Activated naive CD4-positive, alpha-beta T cell treated with anti-CD3 and anti-CD28 coated beads, Interleukin-2, amount 10 ng/mL, durations not matched to agents 7 days and 5 days (primary cell): ENCODE data around the gene TPM2.

ENCODE experiments used
- CTCF ChIA-PET: fragments of 350-600 bp; sonication (Branson Sonifier 250); formaldehyde crosslinking; loops from one replicate; lab custom pipeline; 2021; ENCODE audit warnings: antibody characterized with exemption; lab: Charles Lee
- DNase-seq: peaks from one replicate; pipeline ENCODE4 v3.0.0-alpha.2; 2020
- H3K27ac Mint-ChIP-seq: one replicate; pipeline ENCODE4 v1.8.0; 2021; ENCODE audit warnings: mild to moderate bottlenecking, moderate library complexity, mixed read lengths
- H3K27me3 Mint-ChIP-seq: one replicate; pipeline ENCODE4 v1.8.0; 2021; ENCODE audit warnings: mild to moderate bottlenecking, mixed read lengths
- H3K36me3 Mint-ChIP-seq: one replicate; pipeline ENCODE4 v1.8.0; 2021; ENCODE audit warnings: mixed read lengths
- H3K4me1 Mint-ChIP-seq: one replicate; pipeline ENCODE4 v1.8.0; 2021; ENCODE audit warnings: mixed read lengths
- H3K4me3 Mint-ChIP-seq: one replicate; pipeline ENCODE4 v1.8.0; 2021; ENCODE audit warnings: mild to moderate bottlenecking, moderate library complexity, mixed read lengths
- H3K9me3 Mint-ChIP-seq: one replicate; pipeline ENCODE4 v1.8.0; 2021; ENCODE audit warnings: mixed read lengths

TPM2 gene

DNA sequence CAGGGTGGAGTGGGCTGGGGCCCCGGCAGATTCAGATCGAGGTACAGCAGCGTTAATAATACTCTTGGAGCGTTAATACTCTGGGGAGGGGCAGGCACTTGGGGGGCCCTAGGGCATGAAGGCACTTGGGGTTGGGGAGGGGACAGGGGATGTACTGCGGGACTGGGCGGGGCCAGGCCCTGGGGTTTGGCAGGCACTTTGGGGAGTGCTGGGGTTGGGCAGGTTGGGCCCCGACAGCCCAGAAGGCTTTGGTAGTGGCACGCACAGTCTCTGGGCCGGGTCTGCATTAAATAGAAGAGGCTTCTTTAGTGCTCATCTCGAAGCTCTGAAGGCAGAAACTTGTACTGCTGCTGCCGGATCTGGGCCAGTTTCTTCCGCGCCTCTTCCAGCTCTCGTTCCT, 7.8 kb upstream of the TPM2 start:
- Mint-ChIP-seq H3K27ac (no peak overlapping the region), H3K36me3 (peaks cover 21% of the 10 kb centered on the region), H3K27me3 (no peaks in the 10 kb centered on the region), H3K9me3 (no peaks in the 10 kb centered on the region), H3K4me3 (no peak overlapping the region), H3K4me1 (no peaks in the 10 kb centered on the region)
- CTCF ChIA-PET, result interaction anchor here (1.2 to 6.4 kb wide), 18 partner anchors 9 to 136 kb away, joined by 3 to 96 read pairs (median 14); partner anchors contain the start of genes ARHGEF39, CCDC107, CREB3 and GBA2
- DNase-seq, result no peak

DNA sequence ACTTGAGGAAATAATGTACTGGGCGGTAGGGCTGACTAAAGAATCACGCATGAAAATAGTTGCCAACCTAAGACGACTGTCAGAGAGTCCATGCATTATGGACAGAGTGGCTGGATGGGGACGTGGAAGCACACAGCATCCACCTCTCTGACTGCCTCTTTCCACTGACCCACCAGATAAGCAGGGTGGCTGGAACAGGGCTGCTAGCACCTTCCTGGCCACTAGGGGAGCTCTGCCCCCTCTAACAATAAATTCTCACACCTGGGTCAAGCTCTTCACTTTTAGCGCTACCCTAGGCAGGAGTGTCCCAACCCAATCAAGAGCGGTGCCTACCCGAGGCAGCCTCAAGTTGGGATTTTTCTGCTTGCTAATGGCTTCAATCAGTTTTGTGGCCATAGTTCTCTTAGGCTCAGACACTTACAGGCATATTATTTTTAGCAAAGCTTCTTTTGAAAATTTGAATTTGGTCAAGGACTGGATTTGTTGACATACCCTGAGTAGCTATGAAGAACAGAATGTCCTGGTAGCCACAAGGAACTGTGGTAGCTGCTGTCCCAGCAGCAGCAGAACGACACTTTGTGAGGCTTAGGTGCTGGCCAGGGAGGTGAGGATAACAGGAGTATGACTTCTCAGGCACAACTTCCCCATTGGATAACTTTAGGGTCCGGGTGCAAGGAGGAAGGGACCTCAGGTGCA, 6.9 kb upstream of the TPM2 start:
- Mint-ChIP-seq H3K4me1 (peaks cover 4% of the 10 kb centered on the region), H3K27me3 (no peaks in the 10 kb centered on the region), H3K9me3 (no peaks in the 10 kb centered on the region), H3K36me3 (peaks cover 21% of the 10 kb centered on the region), H3K4me3 (no peak overlapping the region), H3K27ac (peak overlapping the region; percentile 50)
- CTCF ChIA-PET, result interaction anchor here (0.7 to 6.4 kb wide), 42 partner anchors 9 to 185 kb away, joined by 3 to 96 read pairs (median 5); partner anchors contain the start of genes ARHGEF39, CCDC107, CD72 and CREB3
- peak; percentile 66 for DNase-seq

DNA sequence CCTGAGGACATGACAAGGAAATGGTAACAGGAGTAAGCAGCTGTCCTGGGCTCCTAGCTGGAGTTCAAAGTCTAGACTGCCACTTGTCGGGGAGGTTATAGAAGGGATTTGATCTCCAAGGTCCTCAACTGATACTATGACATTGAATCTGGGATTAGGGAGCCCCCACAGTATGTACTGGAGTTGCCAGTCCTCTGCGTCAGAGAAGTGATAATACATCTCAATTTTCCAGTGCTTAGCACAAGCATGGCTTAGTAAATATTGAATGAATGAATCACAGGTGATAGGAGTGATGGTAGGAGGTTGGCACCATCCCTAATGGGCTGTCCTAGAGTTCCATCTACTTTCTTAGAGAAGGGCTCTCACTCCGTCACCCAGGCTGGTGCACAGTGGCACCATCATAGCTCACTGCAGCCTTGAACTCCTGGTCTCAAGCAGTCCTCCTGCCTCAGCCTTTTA, 6.2 kb upstream of the TPM2 start:
- peaks cover 3% of the 10 kb centered on the region for H3K27me3 Mint-ChIP-seq
- CTCF ChIA-PET, result interaction anchor here (0.6 to 6.4 kb wide), 38 partner anchors 8 to 1589 kb away, joined by 3 to 96 read pairs (median 6); partner anchors contain the start of genes ARHGEF39, CCDC107, CD72 and CREB3
- no peak overlapping the region for H3K27ac Mint-ChIP-seq
- peaks cover 11% of the 10 kb centered on the region for H3K4me1 Mint-ChIP-seq
- peaks cover 21% of the 10 kb centered on the region for H3K36me3 Mint-ChIP-seq
- DNase-seq, result no peak
- no peak overlapping the region for H3K4me3 Mint-ChIP-seq
- H3K9me3 Mint-ChIP-seq, result no peaks in the 10 kb centered on the region

DNA sequence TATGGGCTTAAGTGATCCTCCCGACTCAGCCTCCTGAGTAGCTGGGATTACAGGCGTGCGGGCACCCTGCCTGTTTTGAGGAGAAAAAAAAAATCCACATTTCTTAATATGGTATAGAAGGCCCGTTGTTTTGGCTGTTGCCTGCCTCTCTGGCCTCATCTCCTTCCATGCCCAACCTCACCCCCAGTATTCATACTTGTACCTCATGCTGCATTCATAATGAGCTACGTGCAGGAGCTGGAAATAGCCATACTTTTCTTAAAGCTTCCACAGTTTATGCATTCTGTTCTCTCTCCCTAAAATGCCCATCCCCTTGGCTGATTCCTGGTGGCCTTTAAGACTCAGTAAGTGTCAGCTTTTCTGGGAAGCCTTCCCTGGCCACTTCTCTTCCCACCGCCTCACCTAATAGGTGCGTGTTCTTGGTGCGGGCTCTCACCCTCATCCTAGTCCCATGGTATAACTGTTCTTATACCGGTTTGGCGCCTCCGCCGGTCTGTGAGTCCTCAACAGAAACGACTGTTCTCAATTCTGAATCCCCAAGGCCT, 2.1 kb upstream of the TPM2 start:
- Mint-ChIP-seq H3K4me3 (peak overlapping the region; percentile 80), H3K27ac (no peak overlapping the region), H3K27me3 (peaks cover 20% of the 10 kb centered on the region), H3K4me1 (peaks cover 27% of the 10 kb centered on the region), H3K36me3 (peaks cover 10% of the 10 kb centered on the region), H3K9me3 (no peaks in the 10 kb centered on the region)
- CTCF ChIA-PET, result interaction anchor here (0.6 to 2.3 kb wide), 5 partner anchors 19 to 81 kb away, joined by 3 to 6 read pairs (median 4); partner anchors contain the start of gene CA9
- no peak for DNase-seq

DNA sequence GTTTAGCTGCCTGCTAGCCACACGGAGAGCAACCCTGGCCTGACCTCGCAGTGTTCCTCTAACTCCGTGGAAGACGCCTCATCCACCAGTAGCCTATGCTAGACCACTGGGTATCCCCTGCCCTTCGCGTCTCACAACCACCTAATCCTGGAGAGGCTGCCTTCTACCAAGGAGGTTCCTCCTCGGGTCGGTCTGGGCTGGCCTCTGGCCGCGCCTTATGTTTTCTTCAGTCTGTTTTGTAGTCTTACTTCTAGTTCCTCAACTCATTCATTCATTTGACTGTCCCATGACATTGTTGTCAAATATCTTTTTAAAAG, 1.6 kb upstream of the TPM2 start:
- DNase-seq, result no peak
- Mint-ChIP-seq H3K27ac (no peak overlapping the region), H3K9me3 (no peaks in the 10 kb centered on the region), H3K36me3 (peaks cover 5% of the 10 kb centered on the region), H3K27me3 (peaks cover 20% of the 10 kb centered on the region), H3K4me3 (peak overlapping the region; percentile 80), H3K4me1 (peaks cover 27% of the 10 kb centered on the region)
- CTCF ChIA-PET, result interaction anchor here (1.0 to 2.3 kb wide), 4 partner anchors 18 to 80 kb away, joined by 3 to 6 read pairs (median 4); partner anchors contain the start of gene CA9

DNA sequence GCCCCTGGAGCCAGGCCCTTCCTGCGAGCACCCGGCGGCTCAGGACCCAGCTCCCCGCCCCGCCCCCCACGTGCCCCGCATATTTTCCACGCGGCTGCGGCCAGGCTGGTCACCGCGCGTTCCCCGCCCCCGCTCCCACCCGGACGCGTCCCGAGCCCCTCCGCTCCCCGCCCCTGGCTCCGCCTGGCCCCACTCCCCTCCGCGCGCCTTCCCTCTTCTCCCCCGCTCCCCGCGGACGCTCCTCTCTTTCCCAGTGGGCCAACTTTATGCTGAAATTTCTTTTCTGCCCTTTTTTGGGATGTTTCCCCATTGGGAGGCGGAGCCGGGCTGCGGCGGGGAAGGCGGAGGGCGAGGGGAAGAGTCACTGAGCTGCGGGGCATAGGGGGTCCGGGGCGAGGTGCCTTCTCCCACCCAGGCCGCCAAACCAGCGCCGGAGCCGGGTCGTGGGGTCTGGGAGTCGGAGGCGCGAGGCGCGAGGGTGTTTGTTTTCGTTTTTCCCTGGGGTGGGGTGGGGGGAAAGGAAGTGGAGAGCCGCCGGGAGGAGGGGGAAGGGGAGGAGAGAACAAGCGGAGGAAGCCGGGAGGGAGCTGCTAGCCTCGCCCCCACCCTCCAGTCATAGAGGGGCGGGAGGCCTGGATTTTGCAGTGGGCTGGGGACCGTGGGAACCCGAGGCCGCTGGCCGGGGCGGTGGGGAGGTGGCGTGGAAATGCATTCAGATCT, 1.0 kb upstream of the TPM2 start:
- no peak overlapping the region for H3K27ac Mint-ChIP-seq
- H3K4me3 Mint-ChIP-seq, result peak overlapping the region; percentile 80
- peaks cover under 1% of the 10 kb centered on the region for H3K36me3 Mint-ChIP-seq
- peaks cover 20% of the 10 kb centered on the region for H3K27me3 Mint-ChIP-seq
- peaks cover 27% of the 10 kb centered on the region for H3K4me1 Mint-ChIP-seq
- peak; percentile 66 for DNase-seq
- no peaks in the 10 kb centered on the region for H3K9me3 Mint-ChIP-seq
- CTCF ChIA-PET, result interaction anchor here (0.9 to 2.3 kb wide), 4 partner anchors 18 to 80 kb away, joined by 3 to 6 read pairs (median 4); partner anchors contain the start of gene CA9

DNA sequence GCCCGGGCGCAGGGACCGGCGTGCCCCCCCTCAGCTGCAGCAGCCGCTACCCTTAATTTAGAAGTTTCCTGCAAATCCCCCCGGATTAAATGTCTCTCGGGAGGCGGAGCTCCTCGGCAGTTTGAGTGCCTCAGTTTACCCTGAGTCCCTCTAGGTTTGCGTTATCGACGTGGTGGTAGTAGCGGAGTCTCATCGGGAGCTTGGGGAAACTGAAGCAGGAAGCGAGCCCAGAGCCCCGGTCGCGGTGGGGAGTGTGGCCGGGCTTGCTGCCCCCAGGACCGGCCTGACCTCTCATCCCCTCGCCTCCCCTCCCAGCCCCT, 529 bp upstream of the TPM2 start:
- Mint-ChIP-seq H3K27ac (no peak overlapping the region), H3K4me1 (peaks cover 27% of the 10 kb centered on the region), H3K36me3 (no peaks in the 10 kb centered on the region), H3K27me3 (peaks cover 20% of the 10 kb centered on the region), H3K9me3 (no peaks in the 10 kb centered on the region), H3K4me3 (peak overlapping the region; percentile 69)
- DNase-seq, result no peak
- CTCF ChIA-PET, result interaction anchor here (0.9 to 2.3 kb wide), 2 partner anchors 43 to 79 kb away, joined by 3 to 4 read pairs; no protein-coding TSS in a partner anchor

DNA sequence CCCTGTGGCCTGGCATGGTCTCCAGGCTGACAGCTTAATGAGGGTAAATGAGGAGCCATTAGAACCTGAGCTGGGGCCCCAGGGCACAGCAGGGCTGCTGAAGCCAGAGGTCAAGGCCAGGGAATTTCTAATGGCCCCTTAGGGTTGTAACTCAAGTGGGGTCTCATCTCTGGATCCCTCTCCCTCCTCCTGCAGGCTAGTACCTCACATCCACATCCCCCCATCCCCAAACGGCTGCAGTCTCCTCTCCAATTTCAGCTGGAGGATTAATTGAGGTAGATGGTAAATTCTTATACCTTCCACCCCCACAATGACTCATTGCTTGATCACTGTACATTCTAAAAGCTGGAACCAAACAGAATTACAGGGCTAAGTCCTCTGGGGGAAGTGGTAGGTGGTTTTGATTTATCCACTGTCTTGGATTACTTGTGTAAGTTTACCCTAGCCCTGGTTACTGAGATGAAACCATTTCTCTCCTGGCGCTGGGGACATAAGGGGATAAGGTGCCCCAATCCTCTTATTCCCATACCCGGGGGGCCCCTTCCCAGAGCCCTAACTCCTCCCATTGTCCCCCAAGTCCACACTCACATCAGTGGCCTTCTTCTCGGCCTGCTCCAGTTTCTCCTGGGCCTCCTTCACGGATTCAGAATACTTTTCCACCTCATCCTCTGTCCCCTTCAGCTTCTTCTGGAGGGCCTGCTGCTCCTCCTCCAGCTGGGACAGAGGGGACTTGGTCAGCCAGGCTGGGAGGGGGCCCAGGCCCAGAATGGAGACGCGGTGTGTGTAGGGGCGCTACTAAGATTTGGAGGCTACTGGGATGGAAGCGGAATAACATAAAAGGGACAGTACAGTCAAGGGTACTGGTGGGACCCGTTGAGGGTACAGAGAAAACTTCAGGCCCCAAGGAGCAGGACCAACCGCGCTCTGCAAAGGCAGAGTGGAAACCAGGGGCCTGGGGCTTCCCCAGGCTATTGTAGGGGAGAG, 875 bp downstream of the TPM2 start:
- Mint-ChIP-seq H3K4me3 (peak overlapping the region; percentile 57), H3K36me3 (no peaks in the 10 kb centered on the region), H3K27ac (peak overlapping the region; percentile 3), H3K9me3 (no peaks in the 10 kb centered on the region), H3K4me1 (peaks cover 27% of the 10 kb centered on the region), H3K27me3 (peaks cover 20% of the 10 kb centered on the region)
- no peak for DNase-seq
- CTCF ChIA-PET, result interaction anchor here (0.9 to 2.2 kb wide), 8 partner anchors 8 to 85 kb away, joined by 3 to 16 read pairs (median 4); partner anchors contain the start of genes CCDC107 and RMRP

DNA sequence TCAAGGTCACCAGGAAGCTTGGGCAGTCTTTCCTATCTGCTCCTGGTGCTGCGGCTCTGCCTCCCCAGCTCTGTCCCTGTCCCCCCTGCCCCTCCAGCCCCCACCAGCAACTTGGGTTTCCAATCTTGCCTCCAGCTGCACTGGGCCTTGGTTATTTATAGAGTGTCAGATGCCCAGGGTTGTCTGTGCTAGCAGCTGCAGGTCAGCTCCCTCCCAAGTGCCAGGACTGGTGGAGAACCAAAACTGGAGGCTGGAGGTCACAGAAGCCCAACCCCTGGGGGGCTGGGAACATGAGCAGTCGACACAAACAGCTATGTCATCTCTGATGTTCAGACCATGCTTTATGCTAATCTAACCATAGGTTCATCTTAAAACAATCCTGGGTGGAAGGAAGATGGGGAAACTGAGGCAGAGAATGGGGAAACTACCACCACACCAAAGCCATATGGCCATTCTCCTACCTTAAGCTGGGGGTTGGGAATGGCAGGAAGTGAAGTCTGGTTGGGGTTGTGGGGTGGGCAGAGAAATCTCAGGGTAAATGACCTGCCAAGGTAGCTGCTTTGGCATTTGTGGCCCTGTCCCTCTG, 1.7 kb downstream of the TPM2 start:
- Mint-ChIP-seq H3K4me3 (no peak overlapping the region), H3K27ac (no peak overlapping the region), H3K4me1 (peaks cover 27% of the 10 kb centered on the region), H3K9me3 (no peaks in the 10 kb centered on the region), H3K27me3 (peaks cover 24% of the 10 kb centered on the region), H3K36me3 (no peaks in the 10 kb centered on the region)
- CTCF ChIA-PET, result interaction anchor here (0.9 to 2.2 kb wide), 8 partner anchors 8 to 84 kb away, joined by 3 to 16 read pairs (median 4); partner anchors contain the start of genes CCDC107 and RMRP
- DNase-seq, result no peak

DNA sequence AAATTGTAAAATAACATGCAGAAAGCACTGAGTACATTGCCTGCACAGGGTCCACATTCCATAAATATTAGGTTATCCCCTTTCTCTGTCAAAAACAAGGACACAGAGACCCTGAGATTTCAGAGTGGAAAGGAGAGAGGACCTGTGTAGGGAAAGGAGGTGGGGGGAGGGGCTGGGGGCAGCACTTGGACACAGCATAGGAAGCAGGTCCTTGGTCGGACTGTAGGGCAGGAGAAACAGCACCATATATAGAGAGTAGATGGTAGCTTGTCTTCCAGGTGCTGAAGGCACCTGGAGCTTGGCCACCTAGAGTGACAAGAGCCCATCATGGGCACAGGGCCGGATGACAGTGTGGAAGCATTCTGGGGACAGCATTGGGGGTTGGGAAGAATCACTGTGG, 2.4 kb downstream of the TPM2 start:
- Mint-ChIP-seq H3K4me1 (peaks cover 27% of the 10 kb centered on the region), H3K36me3 (no peaks in the 10 kb centered on the region), H3K9me3 (no peaks in the 10 kb centered on the region), H3K4me3 (no peak overlapping the region), H3K27ac (no peak overlapping the region), H3K27me3 (peaks cover 29% of the 10 kb centered on the region)
- CTCF ChIA-PET, result interaction anchor here (1.3 to 2.2 kb wide), 4 partner anchors 9 to 71 kb away, joined by 4 to 16 read pairs (median 6); partner anchors contain the start of genes CCDC107 and RMRP
- DNase-seq, result no peak

DNA sequence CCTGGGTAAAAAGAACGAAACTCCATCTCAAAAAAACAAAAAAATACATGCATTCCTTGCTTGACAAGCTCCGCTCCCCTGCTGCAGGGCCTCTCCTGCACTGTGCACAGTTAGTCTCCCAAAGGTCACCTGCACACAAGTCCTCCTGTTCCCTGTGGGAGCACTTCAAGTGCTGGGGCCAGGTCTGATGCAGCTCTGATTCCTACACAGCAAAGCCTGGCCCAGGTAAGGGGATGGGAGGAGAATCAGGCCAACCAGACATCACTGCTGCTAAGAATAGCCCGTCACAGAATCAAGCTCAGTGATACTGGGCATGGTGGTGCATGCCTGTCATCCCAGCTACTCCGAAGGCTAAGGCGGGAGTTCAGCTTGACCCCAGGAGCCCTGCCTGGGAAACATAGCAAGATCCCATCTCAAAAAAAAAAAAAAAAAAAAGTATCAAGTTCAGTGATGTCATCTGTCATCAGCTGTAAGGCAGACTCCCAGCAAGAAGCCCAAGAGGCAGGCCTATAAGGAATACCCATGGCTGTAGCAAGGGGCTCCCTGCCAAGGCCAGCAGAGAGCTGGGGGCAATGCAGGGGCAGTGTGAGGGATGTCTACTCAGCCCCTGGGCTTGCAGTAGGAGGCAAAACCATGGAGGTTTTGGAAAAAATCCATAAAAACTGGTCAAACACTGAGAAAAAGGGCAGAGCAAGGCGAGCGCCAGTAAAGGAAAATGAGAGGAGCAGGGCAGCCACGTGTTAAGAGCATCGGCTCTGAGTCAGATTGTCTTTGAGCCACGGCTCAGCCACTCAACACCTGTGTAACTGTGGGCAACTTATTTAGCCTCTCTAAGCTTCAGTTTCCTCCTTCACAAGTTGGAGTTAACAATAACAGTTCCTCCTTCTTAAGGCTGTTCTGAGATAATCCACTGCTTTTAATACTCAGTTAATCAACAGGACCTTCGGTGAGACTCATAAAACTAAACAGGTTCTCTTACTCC, 3.2 kb downstream of the TPM2 start:
- no peak overlapping the region for H3K4me3 Mint-ChIP-seq
- CTCF ChIA-PET, result interaction anchor here (0.7 to 4.9 kb wide), 3 partner anchors 10 to 1070 kb away, joined by 3 to 49 read pairs (median 16); no protein-coding TSS in a partner anchor

DNA sequence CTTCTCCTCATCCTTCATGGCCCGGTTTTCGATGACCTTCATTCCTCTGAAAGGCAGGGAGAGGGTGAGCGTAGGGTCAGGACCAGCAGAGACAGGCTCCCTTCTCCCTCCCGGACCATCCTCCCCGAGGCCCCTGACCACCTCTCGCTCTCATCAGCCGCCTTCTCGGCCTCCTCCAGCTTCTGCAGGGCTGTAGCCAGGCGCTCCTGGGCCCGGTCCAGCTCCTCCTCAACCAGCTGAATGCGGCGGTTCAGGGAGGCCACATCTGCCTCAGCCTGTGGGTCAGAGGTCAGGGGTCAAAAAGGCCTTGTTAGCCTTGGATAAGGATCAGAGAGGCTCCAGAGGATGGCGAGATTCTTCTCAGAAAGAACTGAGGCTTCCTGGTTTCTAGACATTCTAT, 4.2 kb downstream of the TPM2 start:
- no peaks in the 10 kb centered on the region for H3K9me3 Mint-ChIP-seq
- no peak overlapping the region for H3K4me3 Mint-ChIP-seq
- peaks cover 33% of the 10 kb centered on the region for H3K27me3 Mint-ChIP-seq
- H3K36me3 Mint-ChIP-seq, result no peaks in the 10 kb centered on the region
- H3K27ac Mint-ChIP-seq, result no peak overlapping the region
- DNase-seq, result no peak
- peaks cover 12% of the 10 kb centered on the region for H3K4me1 Mint-ChIP-seq
- CTCF ChIA-PET, result interaction anchor here (4.9 kb wide), 1 partner anchor 11 kb away, joined by 49 read pairs; no protein-coding TSS in a partner anchor

More for the DNA sequence above, 3.2 kb downstream of the TPM2 start:
- H3K36me3 Mint-ChIP-seq, result no peaks in the 10 kb centered on the region
- no peaks in the 10 kb centered on the region for H3K9me3 Mint-ChIP-seq
- no peak overlapping the region for H3K27ac Mint-ChIP-seq
- peaks cover 37% of the 10 kb centered on the region for H3K27me3 Mint-ChIP-seq
- peaks cover 21% of the 10 kb centered on the region for H3K4me1 Mint-ChIP-seq
- DNase-seq, result no peak
